Peyer's patch (tissue), 4 donors: ENCODE results near the gene SEMA4C. TPM values are rescaled to one million over a fixed set of nuclear protein-coding genes. Genes with fewer than 3 reads are reported as not detected.

ENCODE experiments used
- DNase-seq, 3 donors: peaks; one replicate each; pipeline ENCODE4 v3.0.0-alpha.2; 2017 to 2019
- H3K27ac ChIP-seq, 4 donors: fragments of 200-600 bp; sonication (generic); one replicate each; pipeline ENCODE4 v1.5.1; 2016 to 2019
- H3K27me3 ChIP-seq, 2 donors: fragments of 200-600 bp; sonication (generic); one replicate each; pipeline ENCODE4 v1.5.1; 2019
- H3K36me3 ChIP-seq, 3 donors: fragments of 200-600 bp; sonication (generic); one replicate each; pipeline ENCODE4 v1.5.1; 2016 to 2019
- H3K4me1 ChIP-seq, 4 donors: fragments of 200-600 bp; sonication (generic); one replicate each; pipeline ENCODE4 v1.5.1; 2016 to 2019
- H3K4me3 ChIP-seq, 4 donors: fragments of 200-600 bp; sonication (generic); 1 replicate in 3 of 4; 2 replicates in 1 of 4; pipeline ENCODE4 v1.5.1; 2016 to 2019; ENCODE audit warnings: mild to moderate bottlenecking in 1 of 4
- H3K9me3 ChIP-seq, 4 donors: fragments of 200-600 bp; sonication (generic); one replicate each; pipeline ENCODE4 v1.5.1; 2016 to 2019; ENCODE audit warnings: mild to moderate bottlenecking in 1 of 4
- POLR2A ChIP-seq, 2 donors: fragments of 450-650 bp; IDR thresholded peaks; one replicate each; pipeline ENCODE4 v1.5.1; 2017; ENCODE audit warnings: antibody characterized with exemption in 2 of 2, mild to moderate bottlenecking in 2 of 2, moderate library complexity in 2 of 2
- total RNA-seq, 4 donors: library from RNA; depleted of rRNA; stranded (reverse); fragments of >200 nt; gene quantifications; one replicate each; pipeline ENCODE4 v1.1.0, GENCODE V29; 2016
- TF ChIP-seq, protein P1 (sequence below), 6 experiments: fragments of 450-650 bp in 4 of 6; fragments of 200-600 bp in 2 of 6; sonication (generic) in 1 of 6; IDR thresholded peaks; one replicate each; pipeline ENCODE4 v1.5.1; 2017 to 2019; ENCODE audit warnings: antibody characterized with exemption in 6 of 6, mild to moderate bottlenecking in 3 of 6, moderate library complexity in 1 of 6

The SEMA4C gene
- total RNA-seq, 4 donors from 2014 or later: 4.2 to 19.0 (median 13.9) TPM

DNA sequence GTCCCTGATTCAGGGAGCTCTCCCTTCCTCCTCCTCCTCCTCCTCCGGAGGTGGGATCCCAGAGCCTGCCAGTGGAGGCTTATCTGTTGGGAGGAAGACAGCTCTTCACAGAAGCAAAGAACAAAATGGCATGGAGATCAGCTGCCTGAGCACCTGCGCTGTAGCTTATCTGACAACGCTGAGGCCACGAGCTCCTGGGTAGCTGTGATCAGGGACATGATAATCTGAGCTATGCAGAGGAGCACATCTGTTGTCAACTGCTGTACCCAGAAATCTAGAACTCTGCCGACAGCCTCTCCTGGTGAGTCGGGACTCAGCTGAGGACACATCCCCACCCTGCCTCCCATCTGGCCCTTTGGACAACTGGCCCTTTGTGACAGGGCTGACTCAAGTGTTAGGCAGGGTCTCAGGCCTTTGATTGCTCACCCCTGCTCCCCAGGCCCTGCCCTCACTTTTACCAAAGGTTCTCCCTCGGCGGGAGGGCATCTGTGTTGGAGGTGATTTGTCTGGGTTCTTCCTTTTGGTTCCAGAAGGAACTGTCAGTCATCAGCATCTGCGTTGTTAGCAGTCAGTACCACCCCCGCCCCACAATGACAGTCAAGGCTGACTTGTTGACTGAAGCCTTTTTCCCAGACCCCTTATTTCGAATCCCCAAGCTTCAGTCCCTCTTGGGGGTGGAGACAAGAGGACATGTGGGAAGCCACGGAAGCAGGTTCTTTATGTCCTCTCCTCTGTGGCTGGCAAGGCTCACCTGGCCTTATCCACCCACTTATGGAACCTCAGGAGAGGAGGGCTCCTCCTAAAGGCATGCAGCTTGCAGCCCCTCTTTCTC lies 59.7 kb downstream of the SEMA4C start:
- Histone ChIP-seq H3K27ac (no peak overlapping the region), H3K9me3 (no peaks in the 10 kb centered on the region), H3K4me1 (peaks cover 0 to 45% (median 4%) of the 10 kb centered on the region in 4 donors), H3K4me3 (no peak overlapping the region), H3K36me3 (peaks cover 0 to 24% (median 0%) of the 10 kb centered on the region in 3 donors), H3K27me3 (no peaks in the 10 kb centered on the region)
- DNase-seq: no peak
- TF ChIP-seq POLR2A (IDR thresholded peaks at IDR 0.05): no peak
- TF ChIP-seq, protein P1, sequence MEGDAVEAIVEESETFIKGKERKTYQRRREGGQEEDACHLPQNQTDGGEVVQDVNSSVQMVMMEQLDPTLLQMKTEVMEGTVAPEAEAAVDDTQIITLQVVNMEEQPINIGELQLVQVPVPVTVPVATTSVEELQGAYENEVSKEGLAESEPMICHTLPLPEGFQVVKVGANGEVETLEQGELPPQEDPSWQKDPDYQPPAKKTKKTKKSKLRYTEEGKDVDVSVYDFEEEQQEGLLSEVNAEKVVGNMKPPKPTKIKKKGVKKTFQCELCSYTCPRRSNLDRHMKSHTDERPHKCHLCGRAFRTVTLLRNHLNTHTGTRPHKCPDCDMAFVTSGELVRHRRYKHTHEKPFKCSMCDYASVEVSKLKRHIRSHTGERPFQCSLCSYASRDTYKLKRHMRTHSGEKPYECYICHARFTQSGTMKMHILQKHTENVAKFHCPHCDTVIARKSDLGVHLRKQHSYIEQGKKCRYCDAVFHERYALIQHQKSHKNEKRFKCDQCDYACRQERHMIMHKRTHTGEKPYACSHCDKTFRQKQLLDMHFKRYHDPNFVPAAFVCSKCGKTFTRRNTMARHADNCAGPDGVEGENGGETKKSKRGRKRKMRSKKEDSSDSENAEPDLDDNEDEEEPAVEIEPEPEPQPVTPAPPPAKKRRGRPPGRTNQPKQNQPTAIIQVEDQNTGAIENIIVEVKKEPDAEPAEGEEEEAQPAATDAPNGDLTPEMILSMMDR (IDR thresholded peaks at IDR 0.05): no peak

Other genes starting within 250 kb of the SEMA4C start
- 10 to 100 TPM; 31.5 to 69.2 (median 59.6) TPM for gene KANSL3, start 231.8 kb downstream of the SEMA4C start, total RNA-seq
- gene FER1L5, start 227.3 kb downstream of the SEMA4C start, total RNA-seq: not detected
- gene LMAN2L, start 130.0 kb downstream of the SEMA4C start, total RNA-seq: 10 to 100 TPM in 2 of 4 donors, 1 to 10 TPM in 2; 9.4 to 12.5 (median 10.8) TPM
- gene CNNM4, start 109.2 kb downstream of the SEMA4C start, total RNA-seq: 10 to 100 TPM; 19.0 to 53.9 (median 41.7) TPM
- gene CNNM3, start 53.8 kb downstream of the SEMA4C start, total RNA-seq: 100 to 1,000 TPM in 1 of 4 donors, 10 to 100 TPM in 3; 29.8 to 108 (median 44.8) TPM
- 10 to 100 TPM in 2 of 4 donors, 1 to 10 TPM in 2; 7.4 to 14.0 (median 8.9) TPM for gene ANKRD23, start 26.1 kb downstream of the SEMA4C start, total RNA-seq
- 10 to 100 TPM in 3 of 4 donors, 1 to 10 TPM in 1; 5.8 to 17.3 (median 15.4) TPM for gene ANKRD39, start 12.1 kb downstream of the SEMA4C start, total RNA-seq
- not detected for gene FAM178B, start 116.5 kb upstream of the SEMA4C start, total RNA-seq
- 1 to 10 TPM in 2 of 4 donors, under 1 TPM in 1, not detected in 1; 0.88 to 6.6 (median 3.9) TPM for gene FAHD2B, start 224.8 kb upstream of the SEMA4C start, total RNA-seq
- gene ANKRD36, start 243.1 kb upstream of the SEMA4C start, total RNA-seq: 100 to 1,000 TPM in 1 of 4 donors, 10 to 100 TPM in 3; 25.4 to 109 (median 32.0) TPM